Dermis microvascular lymphatic vessel endothelial cell (primary cell): ENCODE results near the gene IPO9. TPM values are rescaled to one million over a fixed set of nuclear protein-coding genes. Genes with fewer than 3 reads are reported as not detected.

ENCODE experiments used
- DNase-seq, 2 donors: peaks; one replicate each; pipeline versions ENCODE4 v3.0.0 to v3.0.0-alpha.2; 2010; ENCODE audit warnings: low read depth in 2 of 2
- total RNA-seq: library from RNA; depleted of rRNA; stranded (reverse); fragments of >200 nt; gene quantifications from 2 replicates; pipeline ENCODE4 v1.2.1, GENCODE V29; 2014

IPO9 gene
- total RNA-seq, 1 donor from 2014 or later: 19.6 TPM

GRCh38 chr1:201904579-201904978 lies 75.6 kb downstream of the IPO9 start:
- peak in 1 of 2 donors; percentile 67 for DNase-seq

- no peak for DNase-seq
Observed at GRCh38 chr1:201905234-201905890, 76.4 kb downstream of the IPO9 start.

GRCh38 chr1:201906336-201906735 lies 77.4 kb downstream of the IPO9 start:
- no peak for DNase-seq

GRCh38 chr1:201907621-201908020 lies 78.7 kb downstream of the IPO9 start:
- DNase-seq: no peak

- no peak for DNase-seq
Observed at GRCh38 chr1:201911826-201912571, 83.0 kb downstream of the IPO9 start.

- no peak for DNase-seq
Observed at GRCh38 chr1:201912832-201913231, 83.9 kb downstream of the IPO9 start.

GRCh38 chr1:201914456-201915235 lies 85.7 kb downstream of the IPO9 start:
- DNase-seq: no peak

GRCh38 chr1:201916649-201917249 lies 87.8 kb downstream of the IPO9 start:
- peak; percentile 89 to 98 for DNase-seq

- peak in 1 of 2 donors; percentile 86 for DNase-seq
Observed at GRCh38 chr1:201917362-201918033, 88.5 kb downstream of the IPO9 start.

GRCh38 chr1:201918343-201918742 lies 89.4 kb downstream of the IPO9 start:
- no peak for DNase-seq

- no peak for DNase-seq
Observed at GRCh38 chr1:201921952-201922558, 93.1 kb downstream of the IPO9 start.

GRCh38 chr1:201925301-201925567 lies 96.3 kb downstream of the IPO9 start:
- no peak for DNase-seq

GRCh38 chr1:201925981-201926645 lies 97.2 kb downstream of the IPO9 start:
- no peak for DNase-seq

- no peak for DNase-seq
Observed at GRCh38 chr1:201928266-201928665, 99.3 kb downstream of the IPO9 start.

- DNase-seq: no peak
Observed at GRCh38 chr1:201930137-201930536, 101.2 kb downstream of the IPO9 start.

- DNase-seq: no peak
Observed at GRCh38 chr1:201930803-201931202, 101.8 kb downstream of the IPO9 start.
